Fibroblast of the conjunctiva (primary cell): ENCODE measurements around the gene CADM2.
A peak's percentile ranks its signal among the peaks of the same experiment; 100 is the strongest.

Source experiments
- DNase-seq: peaks from one replicate; pipeline ENCODE4 v3.0.0-alpha.2; 2010; ENCODE audit warnings: low read depth

Gene CADM2

DNA sequence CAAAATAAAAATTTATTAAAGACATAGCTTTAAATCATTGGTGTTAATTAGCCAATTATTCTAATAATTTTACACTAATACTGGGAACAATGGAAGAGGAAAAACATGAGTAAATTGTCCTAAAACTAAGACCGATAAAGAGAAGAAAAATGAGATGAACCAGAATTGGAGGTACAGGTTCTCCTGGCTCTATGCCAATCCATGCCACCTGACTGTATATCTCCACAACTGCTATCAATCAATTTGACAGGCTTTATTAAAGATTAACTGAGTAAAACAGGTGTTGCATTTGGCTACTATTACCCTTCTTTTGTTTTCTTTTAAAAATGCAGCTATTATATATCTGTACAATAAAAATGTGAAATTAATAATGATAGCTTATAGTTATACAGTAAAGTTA, 850.0 kb downstream of the CADM2 start:
- no peak for DNase-seq

DNA sequence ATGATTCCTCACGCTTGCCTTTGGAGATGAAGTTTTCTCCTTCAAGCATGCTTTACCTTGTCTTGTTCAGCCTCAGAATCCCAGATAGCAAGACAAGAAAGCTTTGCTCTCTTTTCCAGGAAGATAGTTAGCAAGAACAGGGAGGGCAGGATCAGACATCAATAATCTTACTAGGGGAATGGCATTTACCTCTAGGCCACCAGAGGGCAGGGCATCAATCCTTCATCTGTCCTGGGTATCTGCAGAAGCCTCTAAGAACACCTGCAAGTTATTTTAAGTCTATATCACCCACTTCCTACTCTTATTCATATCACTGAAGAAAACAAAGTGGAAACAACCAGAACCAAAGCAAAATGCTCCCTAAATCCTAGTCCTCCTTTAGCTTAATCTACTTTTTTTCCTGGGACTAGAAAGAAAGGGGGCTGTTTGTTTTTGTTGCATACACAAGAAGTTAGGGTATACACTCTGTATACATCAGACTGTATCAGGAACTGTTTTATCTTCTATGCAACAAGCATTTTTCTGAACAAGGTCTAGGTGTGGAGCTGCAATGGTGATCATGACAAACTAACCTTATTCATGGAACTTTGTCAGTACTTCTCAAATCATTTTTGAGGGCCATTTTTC, 862.5 kb downstream of the CADM2 start:
- DNase-seq = peak; percentile 2

DNA sequence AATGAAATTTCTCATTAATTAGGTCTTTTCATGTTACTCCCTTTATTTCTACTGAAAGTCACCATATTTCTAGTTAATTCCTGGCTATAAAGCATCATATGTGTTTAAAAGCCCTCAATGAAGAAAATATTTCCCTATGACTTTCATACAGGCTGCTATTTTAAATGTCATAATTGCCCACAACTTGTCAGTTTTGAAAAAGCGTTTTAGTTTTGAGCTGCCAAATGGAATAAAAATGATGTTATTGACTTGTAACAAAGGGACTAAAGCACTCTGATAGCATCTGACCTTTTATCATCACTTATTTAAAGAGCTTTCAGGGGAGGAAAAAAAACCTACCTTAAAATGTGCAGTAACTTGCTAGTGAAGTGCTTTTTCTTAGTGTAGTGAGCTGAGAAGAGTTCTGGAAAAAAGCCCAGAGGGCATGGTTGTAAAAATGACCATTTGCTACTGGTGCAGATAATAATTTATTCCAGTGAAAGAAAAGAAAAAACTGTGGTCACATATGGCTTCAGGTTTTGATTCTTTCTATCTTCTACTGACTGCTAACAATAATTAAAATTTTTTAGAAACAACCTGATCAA, 877.2 kb downstream of the CADM2 start:
- DNase-seq = no peak

DNA sequence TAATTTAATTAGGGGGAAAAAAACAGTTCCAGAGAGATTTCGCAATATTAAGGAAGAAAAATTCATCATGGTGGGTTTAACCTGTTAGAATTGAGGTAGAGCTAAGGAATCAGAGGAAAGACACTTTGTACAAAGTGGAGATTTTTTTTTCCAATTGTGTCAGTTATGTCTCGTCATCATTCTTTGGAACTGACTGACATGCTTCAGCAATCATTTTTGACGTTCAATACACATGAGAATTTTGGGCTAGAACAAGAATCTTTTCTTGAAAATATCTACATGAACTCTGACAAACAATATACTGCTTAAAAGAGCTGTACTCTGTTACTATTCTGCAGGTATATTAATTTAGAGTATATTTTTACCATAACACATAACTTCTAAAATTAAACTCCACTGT, 878.6 kb downstream of the CADM2 start:
- DNase-seq = no peak

DNA sequence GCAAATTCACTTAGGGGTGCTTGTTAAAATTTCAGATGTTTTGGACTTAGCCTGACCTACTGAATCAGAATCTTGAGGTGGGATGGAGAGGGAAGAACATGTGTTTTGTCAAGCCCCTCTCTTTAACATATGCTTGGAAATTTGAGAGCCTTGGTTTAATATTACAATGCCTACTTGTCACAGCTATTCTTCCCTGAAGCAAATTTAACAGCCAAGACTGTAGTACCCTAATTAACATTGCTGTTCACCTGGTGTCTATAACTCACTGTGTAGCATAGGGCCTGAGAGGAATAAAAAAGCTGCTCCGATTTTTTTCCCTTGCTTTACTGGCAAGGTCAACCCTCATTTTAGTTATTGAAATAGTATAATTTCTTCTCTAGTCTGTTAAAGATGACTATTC, 880.1 kb downstream of the CADM2 start:
- no peak for DNase-seq

DNA sequence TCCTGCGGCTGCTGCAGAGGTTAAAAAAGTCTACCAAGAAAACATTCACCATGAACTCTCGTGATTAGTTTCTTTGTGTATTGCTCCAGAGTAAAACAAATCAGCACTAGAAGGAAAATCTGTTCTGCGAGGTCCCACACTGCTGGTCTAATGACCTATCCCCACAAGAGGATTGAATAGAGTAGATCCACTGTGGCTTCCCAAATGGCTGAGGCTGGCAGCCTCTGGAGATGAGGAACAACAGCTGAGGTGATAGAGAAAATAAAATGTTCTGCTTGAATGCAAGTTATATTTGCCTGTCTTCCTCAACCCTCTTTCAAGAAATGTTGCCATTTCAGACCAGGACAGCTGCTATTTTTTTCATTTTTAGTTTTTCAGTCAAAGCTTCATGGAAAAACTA, 883.3 kb downstream of the CADM2 start:
- no peak for DNase-seq

DNA sequence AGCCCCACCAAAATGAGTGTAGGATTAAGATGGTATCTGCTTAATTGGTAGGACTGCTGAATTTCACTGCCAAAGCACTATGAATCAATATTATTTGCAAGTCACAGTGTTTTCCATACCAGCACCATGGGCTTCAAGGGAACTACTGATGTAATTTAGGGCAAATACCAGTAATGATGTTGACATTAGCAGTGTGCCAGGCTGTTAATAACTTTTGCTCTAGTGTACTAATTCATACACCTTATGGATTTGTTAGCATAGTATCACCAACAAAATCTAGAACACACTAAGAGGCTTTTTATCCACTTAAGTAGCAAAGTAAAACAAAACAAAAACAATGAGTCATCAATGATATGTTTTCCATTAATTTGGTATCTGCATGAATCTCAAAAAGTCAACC, 888.2 kb downstream of the CADM2 start:
- no peak for DNase-seq

DNA sequence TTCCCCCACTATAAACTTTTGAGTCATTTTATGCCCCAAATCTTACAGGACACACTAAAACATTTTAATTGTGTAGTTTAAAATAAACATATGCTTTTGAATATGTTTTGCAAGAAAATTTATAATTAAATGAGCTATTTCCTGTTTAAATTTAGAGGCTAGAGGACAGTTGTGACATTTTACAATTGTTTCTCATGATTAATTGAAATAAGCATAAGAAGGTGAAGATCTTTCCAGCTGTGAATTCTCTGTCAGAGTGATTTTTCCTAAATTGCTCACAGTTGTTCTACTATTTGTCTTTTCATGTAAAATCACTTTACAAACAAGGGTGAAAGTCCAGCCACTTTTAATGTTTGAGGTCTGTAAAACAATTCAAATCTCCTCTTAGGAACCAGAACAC, 892.3 kb downstream of the CADM2 start:
- DNase-seq = no peak

DNA sequence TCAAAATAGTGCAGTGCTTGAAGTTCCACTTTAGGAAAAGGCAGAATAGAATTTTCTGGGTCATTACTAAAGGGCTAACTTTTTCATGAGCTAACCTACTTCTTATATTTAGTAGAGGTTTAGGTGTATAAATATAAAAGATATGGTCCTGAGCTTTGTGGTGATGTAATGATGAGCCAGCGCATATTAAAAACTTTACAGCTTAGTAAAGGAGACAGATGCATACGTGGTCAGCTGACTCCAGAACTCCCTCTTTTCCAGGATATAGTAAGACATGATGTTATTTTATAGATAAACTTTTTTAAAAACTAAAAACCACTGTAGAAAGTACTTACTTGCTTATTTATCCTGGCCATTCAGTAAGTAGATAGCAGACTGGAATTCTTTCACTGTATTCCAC, 895.0 kb downstream of the CADM2 start:
- DNase-seq = no peak

DNA sequence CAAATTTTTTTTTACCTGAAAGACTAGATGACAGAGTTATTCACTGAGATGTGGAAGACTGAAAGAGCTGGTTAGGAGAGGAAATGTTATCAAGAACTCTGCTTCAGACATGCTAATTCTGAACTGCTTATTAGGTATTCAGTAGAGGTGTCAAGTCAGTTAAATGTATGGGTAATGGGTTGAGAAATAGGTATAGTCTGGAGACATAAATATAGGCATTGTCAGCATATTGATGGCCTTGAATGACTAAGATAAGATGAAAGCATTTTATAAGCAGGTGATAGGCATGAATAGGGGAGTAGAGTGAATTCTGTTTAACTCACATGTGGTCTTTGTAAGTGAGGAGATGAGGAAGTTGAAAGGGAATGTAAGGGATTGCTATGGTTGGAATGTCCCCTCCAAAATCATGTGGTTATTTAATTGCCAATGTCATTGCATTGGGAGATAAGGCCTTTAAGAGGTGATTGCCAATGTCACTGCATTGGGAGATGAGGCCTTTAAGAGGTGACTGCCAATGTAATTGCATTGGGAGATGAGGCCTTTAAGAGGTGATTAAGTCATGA, 904.2 kb downstream of the CADM2 start:
- no peak for DNase-seq

DNA sequence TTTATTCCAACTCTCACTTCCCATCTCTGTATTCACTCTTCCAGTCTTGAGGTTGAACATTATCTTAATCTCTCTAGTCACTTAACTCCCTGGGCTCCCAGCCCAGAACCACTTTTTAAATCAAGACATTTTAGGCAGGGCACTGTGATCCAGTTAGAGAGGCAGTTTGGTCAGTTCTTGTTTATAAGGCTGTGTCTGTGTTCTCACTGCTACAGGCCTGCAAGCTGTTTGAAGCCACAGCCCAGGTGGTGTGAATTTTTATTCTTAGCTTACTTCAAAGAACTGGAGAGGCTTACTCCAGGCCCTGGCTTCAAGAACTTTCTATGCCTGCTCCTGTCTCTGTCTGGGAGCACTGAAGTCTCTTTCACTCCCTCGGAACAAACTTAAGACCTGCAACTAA, 906.1 kb downstream of the CADM2 start:
- no peak for DNase-seq

DNA sequence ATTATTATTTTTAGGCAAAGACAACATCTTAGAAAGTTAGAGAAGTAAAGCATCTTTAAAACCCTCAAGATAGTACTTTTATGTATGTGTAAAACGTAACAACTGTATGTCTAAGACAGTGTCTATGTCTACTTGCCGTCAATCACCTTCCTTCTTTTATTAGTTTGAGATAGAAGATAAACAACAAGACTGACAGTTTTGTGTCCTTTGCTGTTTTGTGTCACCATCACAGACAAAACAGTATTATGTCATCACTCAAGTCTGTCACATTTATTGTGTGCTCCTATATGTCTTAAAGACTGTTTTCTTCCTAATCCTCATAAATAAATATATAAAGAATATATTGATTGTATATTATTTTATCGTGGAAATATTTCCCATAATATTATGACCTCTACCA, 908.3 kb downstream of the CADM2 start:
- DNase-seq = no peak

DNA sequence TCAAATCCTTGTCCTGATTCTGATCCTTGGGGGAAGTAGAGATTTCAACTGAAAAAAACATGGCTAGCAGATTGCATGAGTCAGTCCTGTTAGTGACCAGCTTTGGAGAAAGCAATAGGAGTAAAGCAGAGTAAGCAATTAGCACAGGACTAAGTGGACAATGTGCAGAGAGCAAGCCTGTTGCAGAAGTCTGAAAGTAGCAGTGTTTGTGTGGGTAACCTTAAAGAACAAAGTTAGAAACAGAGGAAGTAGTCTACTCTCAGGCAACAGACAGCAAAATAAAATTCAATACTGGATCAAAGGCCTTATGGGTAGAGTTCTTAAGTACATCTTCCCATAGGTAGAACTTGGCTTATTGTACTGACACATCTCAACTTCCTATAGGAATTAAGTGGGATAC, 916.8 kb downstream of the CADM2 start:
- no peak for DNase-seq

DNA sequence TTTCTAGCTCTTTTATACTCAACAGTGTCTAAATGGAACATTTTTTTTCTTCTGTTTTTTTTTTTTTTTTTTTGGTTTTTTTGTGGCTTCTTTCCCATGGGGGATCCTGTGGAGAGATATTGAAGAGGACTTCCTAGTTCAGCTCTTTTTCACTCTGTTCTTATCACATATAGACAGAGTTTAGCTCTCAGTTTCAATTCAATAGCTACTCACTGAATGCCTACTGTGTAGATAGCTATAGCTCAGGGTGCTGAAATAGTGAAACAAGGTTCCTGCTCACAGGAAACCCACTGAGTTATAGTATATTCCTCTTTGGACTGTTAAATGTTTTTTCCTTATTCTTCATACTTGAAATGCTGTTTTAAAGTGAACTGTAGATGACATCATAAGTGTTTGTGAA, 918.8 kb downstream of the CADM2 start:
- no peak for DNase-seq

DNA sequence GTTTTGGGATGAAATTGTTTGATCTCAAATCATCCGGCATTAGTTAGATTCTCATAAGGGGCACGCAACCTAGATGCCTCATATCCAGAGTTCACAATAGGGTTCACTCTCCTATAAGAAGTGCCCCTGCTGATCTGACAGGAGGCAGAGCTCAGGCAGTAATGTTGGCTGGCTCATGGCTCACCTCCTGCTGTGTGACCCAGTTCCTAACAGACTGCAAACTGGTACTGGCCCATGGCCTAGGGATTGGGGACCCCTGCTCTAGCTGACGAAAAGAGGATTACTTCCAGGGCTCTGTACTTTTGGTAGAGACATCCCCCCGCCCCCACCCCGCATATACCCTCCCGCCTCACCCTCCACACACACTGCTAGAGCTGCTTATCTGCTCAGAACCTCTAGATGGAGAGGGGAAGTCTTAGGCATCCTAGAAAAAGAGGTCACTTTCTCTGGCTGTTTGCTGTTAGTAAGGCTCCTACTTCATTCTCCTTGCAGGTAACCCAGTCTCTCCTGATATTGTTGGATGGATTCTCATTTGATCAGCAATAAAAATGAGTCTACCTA, 923.1 kb downstream of the CADM2 start:
- DNase-seq = no peak

DNA sequence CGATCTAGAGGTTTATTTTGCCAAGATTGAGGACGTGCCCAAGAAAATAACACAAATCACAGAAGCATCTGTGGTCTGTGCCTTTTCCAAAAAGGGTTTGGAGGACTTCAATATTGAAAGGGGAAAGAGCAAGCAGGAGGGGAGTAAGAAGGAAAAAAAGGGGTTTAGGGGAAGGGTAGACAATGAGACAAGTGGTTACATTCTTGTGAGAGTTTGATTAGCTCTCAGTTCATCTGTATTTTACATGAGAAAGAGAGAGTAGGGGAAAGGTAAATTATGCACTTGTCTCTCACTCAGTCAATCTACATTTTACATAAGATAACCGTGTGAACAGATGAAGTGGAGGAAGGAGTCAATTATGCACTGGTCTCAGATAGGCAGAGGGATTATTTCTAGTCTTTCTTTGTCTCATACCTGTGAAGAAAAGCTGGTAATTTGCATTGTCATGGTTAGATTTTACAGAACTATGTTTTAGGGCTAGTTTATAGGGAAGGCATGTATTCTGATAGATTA, 931.3 kb downstream of the CADM2 start:
- DNase-seq = no peak

DNA sequence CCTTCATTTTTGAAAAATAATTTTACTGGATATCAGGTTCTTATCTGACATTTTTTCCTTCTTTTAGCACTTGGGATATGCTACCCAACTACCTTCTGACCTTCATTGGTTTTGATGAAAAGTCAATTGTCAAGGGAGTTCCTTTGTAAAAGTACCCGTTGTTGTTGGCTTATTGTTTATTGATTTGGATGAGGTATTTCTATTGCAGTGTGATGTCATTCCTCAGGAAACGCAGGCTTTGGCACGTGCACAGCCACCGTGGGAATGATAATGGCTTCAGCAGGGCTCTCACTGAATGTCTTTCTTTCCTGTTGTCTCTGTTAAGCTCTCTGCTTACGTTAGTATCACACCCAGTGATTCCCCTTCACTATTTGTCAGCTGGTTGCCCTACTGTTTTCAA, 944.6 kb downstream of the CADM2 start:
- DNase-seq = no peak

DNA sequence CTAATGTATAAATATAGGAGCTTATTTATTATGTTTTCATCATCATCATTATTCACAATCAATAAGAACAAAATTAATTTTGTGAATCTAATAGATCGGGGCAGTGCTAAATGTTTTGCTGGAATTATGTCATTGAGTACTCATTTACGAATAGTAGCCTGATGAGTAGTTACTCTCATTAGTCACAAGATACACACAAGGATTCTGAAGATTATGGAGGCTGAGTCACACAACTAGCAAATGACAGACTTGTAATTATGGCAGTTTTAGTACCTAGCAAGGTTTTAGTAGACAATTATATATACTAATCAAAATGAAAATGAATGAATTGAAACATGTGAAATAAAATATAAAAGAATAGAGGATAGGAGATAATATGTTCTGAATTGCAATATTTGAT, 954.2 kb downstream of the CADM2 start:
- DNase-seq = no peak

DNA sequence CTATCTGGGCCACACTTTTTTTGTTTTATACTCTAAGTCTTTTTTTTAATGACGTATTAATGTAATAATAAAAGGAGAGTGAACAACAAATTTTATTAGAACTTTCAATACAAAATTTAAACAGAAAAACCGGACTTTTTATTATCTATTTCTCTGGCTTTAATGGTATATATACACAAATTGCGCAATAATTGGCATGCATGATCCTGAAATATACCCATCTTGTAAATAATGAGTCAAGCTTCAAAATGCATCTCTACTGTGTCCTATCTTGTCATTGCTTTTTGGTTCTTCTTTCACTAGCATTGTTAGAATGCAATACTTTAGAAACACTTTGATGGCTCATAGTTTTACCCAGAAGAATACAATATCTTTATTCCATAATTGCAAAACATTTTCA, 963.6 kb downstream of the CADM2 start:
- DNase-seq = no peak

DNA sequence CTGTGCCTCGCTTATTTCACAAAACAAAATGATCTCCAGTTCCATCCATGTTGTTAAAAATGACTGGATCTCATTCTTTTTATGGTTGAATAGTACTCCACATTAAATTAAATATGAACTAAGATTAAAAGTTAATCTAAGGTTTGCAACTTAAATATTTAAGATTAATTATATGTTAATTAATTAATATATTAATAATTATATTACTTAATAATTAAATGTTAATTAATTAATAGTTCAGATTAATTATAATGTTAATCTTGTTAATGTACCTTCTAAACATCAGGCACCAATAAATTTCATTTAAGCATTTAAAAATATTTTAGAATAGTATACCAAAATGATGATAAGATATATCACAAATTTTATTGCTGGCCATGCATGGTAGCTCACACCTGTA, 971.9 kb downstream of the CADM2 start:
- no peak for DNase-seq

DNA sequence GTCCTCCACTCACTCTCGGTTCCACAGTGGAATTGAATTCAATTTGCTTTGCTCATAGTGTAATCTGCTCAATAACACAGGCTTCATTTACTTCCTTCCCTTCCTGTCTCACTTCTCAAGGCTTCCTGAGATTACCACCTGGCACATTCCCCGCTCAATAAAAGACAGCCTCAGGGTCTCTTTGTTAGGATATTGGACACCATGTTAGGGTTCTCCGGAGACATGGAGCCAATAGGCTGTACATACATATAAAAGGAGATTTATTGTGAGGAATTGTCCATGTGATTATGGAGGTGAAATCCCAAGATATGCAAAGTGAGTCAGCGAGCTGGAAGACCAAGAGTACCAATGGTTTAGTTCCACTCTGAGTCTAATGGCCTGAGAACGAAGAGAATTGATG, 974.5 kb downstream of the CADM2 start:
- no peak for DNase-seq

DNA sequence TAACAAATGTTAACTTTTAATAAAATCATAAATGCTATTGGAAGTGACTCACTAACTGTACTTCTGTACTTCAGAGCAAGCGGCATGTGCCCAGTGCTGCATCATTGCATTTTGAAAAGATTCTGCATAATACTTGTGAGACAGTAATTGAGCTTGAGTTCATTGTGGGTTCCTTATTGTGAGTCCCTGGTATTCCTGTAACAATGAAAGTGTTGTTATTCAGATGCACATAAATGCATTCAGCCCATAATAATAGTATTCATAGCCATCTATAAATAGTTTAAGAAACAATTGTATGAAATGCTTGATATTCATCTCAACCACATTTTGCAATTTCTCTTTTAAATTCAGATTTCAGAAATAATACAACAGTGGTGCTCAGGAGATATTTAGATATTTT, 976.4 kb downstream of the CADM2 start:
- DNase-seq = no peak

DNA sequence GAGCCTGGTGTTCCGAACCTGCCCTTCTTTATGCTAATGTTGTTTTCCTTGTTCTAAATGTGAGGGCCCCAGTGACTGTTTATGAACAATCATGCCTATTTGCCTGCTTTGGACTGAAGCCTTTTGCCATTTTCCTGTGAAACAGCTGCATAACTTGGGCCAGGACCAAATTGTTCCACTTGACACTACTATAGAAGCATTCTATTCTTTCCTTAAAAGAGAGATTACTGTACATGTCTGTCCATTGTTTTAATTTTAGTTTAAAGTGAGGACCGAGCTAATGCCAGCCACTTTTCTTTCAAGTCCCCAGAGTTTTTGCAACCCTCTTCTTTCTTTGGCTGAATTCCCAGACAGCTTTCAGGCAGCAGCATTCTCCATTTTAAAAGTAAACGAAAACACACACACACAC, 980.3 kb downstream of the CADM2 start:
- DNase-seq = peak; percentile 1

DNA sequence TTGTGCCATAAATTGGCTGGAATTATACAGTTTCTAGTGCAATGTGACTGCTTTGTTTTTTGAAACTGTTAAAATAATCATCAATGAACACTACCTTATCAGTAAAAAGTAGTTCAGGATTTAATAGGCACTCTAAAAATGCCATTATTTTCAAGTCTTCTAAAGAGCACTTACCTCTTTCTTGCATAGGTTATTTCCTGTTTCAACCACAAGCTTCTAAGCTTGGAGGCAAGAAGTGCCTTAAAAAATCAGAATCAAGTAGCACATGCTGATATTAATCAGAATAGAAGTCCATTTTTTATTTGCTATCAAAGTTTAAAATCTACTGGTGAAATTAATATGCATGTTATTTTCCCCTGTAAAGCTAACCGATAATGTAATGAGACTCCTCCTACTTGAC, 991.6 kb downstream of the CADM2 start:
- DNase-seq = no peak
